RWPE2 (cell line): ENCODE measurements around the gene MYD88.

ENCODE experiments used
- ATAC-seq: fragments of 200-7000 bp; cut with Tn5 transposase; 3 replicates; pipeline ENCODE4 v1.9.1; 2021; ENCODE audit warnings: low read depth
- DNase-seq: peaks from one replicate; pipeline ENCODE4 v3.0.0-alpha.2; 2020; ENCODE audit warnings: low spot score
- H3K27ac ChIP-seq: fragments of 450-650 bp; 2 replicates; pipeline ENCODE4 v1.5.1; 2017; ENCODE audit warnings: mild to moderate bottlenecking; ENCODE audit not compliant: poor library complexity, severe bottlenecking
- H3K27me3 ChIP-seq: fragments of 250-450 bp; sonication (Bioruptor Pico); 2 replicates; pipeline ENCODE4 v1.5.1; 2021; ENCODE audit warnings: mild to moderate bottlenecking, moderate library complexity; ENCODE audit not compliant: insufficient read depth, poor library complexity, severe bottlenecking
- H3K36me3 ChIP-seq: fragments of 250-450 bp; sonication (Bioruptor Pico); 2 replicates; pipeline ENCODE4 v1.5.1; 2020; ENCODE audit warnings: low read depth, mild to moderate bottlenecking, moderate library complexity
- H3K4me1 ChIP-seq: fragments of 250-450 bp; sonication (Bioruptor Pico); 2 replicates; pipeline ENCODE4 v1.5.1; 2021; ENCODE audit warnings: mild to moderate bottlenecking, moderate library complexity; ENCODE audit not compliant: insufficient read depth, poor library complexity, severe bottlenecking
- H3K4me3 ChIP-seq: fragments of 250-450 bp; sonication (Bioruptor Pico); 2 replicates; pipeline ENCODE4 v1.5.1; 2021; ENCODE audit warnings: mild to moderate bottlenecking, moderate library complexity; ENCODE audit not compliant: severe bottlenecking
- H3K9me3 ChIP-seq: fragments of 250-450 bp; sonication (Bioruptor Pico); 2 replicates; pipeline ENCODE4 v1.5.1; 2021; ENCODE audit warnings: mild to moderate bottlenecking, moderate library complexity; ENCODE audit not compliant: severe bottlenecking
- CTCF ChIP-seq: fragments of 450-650 bp; IDR thresholded peaks from one replicate; pipeline ENCODE4 v1.5.1; 2017; ENCODE audit warnings: mild to moderate bottlenecking, moderate library complexity; ENCODE audit not compliant: poor library complexity, severe bottlenecking

Gene MYD88

DNA sequence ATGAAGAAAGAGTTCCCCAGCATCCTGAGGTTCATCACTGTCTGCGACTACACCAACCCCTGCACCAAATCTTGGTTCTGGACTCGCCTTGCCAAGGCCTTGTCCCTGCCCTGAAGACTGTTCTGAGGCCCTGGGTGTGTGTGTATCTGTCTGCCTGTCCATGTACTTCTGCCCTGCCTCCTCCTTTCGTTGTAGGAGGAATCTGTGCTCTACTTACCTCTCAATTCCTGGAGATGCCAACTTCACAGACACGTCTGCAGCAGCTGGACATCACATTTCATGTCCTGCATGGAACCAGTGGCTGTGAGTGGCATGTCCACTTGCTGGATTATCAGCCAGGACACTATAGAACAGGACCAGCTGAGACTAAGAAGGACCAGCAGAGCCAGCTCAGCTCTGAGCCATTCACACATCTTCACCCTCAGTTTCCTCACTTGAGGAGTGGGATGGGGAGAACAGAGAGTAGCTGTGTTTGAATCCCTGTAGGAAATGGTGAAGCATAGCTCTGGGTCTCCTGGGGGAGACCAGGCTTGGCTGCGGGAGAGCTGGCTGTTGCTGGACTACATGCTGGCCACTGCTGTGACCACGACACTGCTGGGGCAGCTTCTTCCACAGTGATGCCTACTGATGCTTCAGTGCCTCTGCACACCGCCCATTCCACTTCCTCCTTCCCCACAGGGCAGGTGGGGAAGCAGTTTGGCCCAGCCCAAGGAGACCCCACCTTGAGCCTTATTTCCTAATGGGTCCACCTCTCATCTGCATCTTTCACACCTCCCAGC is 2.9 kb downstream of the MYD88 start:
- no peaks in the 10 kb centered on the region for H3K27me3 ChIP-seq
- DNase-seq, result no peak
- H3K4me3 ChIP-seq, result no peak overlapping the region
- peaks cover 12% of the 10 kb centered on the region for H3K4me1 ChIP-seq
- H3K36me3 ChIP-seq, result no peaks in the 10 kb centered on the region
- ATAC-seq, result no peak
- no peak overlapping the region for H3K27ac ChIP-seq
- H3K9me3 ChIP-seq, result no peaks in the 10 kb centered on the region
- no peak for TF ChIP-seq CTCF

DNA sequence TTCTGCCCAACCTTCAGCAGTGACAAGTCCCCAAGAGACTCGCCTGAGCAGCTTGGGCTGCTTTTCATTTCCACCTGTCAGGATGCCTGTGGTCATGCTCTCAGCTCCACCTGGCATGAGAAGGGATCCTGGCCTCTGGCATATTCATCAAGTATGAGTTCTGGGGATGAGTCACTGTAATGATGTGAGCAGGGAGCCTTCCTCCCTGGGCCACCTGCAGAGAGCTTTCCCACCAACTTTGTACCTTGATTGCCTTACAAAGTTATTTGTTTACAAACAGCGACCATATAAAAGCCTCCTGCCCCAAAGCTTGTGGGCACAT is 3.5 kb downstream of the MYD88 start:
- no peak overlapping the region for H3K4me3 ChIP-seq
- ATAC-seq (peak; percentile 33), DNase-seq (no peak)
- no peak for TF ChIP-seq CTCF
- no peaks in the 10 kb centered on the region for H3K36me3 ChIP-seq
- H3K4me1 ChIP-seq, result peaks cover 12% of the 10 kb centered on the region
- no peak overlapping the region for H3K27ac ChIP-seq
- no peaks in the 10 kb centered on the region for H3K27me3 ChIP-seq
- no peaks in the 10 kb centered on the region for H3K9me3 ChIP-seq

- H3K4me3 ChIP-seq, result no peak overlapping the region
- no peak for DNase-seq
- peaks cover 6% of the 10 kb centered on the region for H3K4me1 ChIP-seq
- H3K36me3 ChIP-seq, result no peaks in the 10 kb centered on the region
- no peak overlapping the region for H3K27ac ChIP-seq
- H3K27me3 ChIP-seq, result no peaks in the 10 kb centered on the region
- no peak for ATAC-seq
- no peaks in the 10 kb centered on the region for H3K9me3 ChIP-seq
- TF ChIP-seq CTCF, result no peak
Observed at GRCh38 chr3:38142959-38143358, 4.5 kb downstream of the MYD88 start.

GRCh38 chr3:38143511-38143910 is 5.0 kb downstream of the MYD88 start:
- Histone ChIP-seq H3K4me1 (peaks cover 4% of the 10 kb centered on the region), H3K36me3 (no peaks in the 10 kb centered on the region), H3K9me3 (no peaks in the 10 kb centered on the region), H3K27me3 (no peaks in the 10 kb centered on the region), H3K4me3 (no peak overlapping the region), H3K27ac (no peak overlapping the region)
- ATAC-seq, result no peak
- TF ChIP-seq CTCF, result no peak
- DNase-seq, result no peak

- Histone ChIP-seq H3K4me1 (peaks cover 6% of the 10 kb centered on the region), H3K27me3 (no peaks in the 10 kb centered on the region), H3K4me3 (no peak overlapping the region), H3K9me3 (no peaks in the 10 kb centered on the region), H3K36me3 (no peaks in the 10 kb centered on the region), H3K27ac (no peak overlapping the region)
- ATAC-seq, result no peak
- no peak for TF ChIP-seq CTCF
- DNase-seq, result no peak
Observed at GRCh38 chr3:38146504-38146903, 8.0 kb downstream of the MYD88 start.
